HG03280 (cell line): Measurements from ENCODE around the gene ALOX15B.

Experiments
- ATAC-seq: cut with Tn5 transposase; IDR thresholded peaks from one replicate; pipeline ENCODE4 v1.9.1; 2021; ENCODE audit warnings: mild to moderate bottlenecking, moderate library complexity; ENCODE audit not compliant: unreplicated experiment

The ALOX15B gene

GRCh38 chr17:8039611-8040168 is 831 bp downstream of the ALOX15B start:
- no peak for ATAC-seq

GRCh38 chr17:8041249-8041928 is 2.5 kb downstream of the ALOX15B start:
- no peak for ATAC-seq

- no peak for ATAC-seq
Measured at GRCh38 chr17:8041979-8042378, 3.1 kb downstream of the ALOX15B start.

- no peak for ATAC-seq
Measured at GRCh38 chr17:8044819-8045810, 6.3 kb downstream of the ALOX15B start.

GRCh38 chr17:8046306-8046928 is 7.6 kb downstream of the ALOX15B start:
- no peak for ATAC-seq

- ATAC-seq: no peak
Measured at GRCh38 chr17:8046929-8047768, 8.3 kb downstream of the ALOX15B start.

- ATAC-seq: no peak
Measured at GRCh38 chr17:8047769-8048110, 8.9 kb downstream of the ALOX15B start.

- ATAC-seq: no peak
Measured at GRCh38 chr17:8048236-8048635, 9.4 kb downstream of the ALOX15B start.

GRCh38 chr17:8048736-8049135 is 9.9 kb downstream of the ALOX15B start:
- no peak for ATAC-seq

GRCh38 chr17:8051831-8052230 is 13.0 kb downstream of the ALOX15B start:
- ATAC-seq: no peak

- no peak for ATAC-seq
Measured at GRCh38 chr17:8052256-8053252, 13.7 kb downstream of the ALOX15B start.

GRCh38 chr17:8053600-8053999 is 14.7 kb downstream of the ALOX15B start:
- ATAC-seq: no peak

GRCh38 chr17:8055851-8056231 is 17.0 kb downstream of the ALOX15B start:
- no peak for ATAC-seq

- ATAC-seq: no peak
Measured at GRCh38 chr17:8056232-8056975, 17.5 kb downstream of the ALOX15B start.

- no peak for ATAC-seq
Measured at GRCh38 chr17:8056976-8057625, 18.2 kb downstream of the ALOX15B start.

- no peak for ATAC-seq
Measured at GRCh38 chr17:8057691-8058114, 18.8 kb downstream of the ALOX15B start.

- ATAC-seq: no peak
Measured at GRCh38 chr17:8059131-8059530, 20.3 kb downstream of the ALOX15B start.

GRCh38 chr17:8060274-8060673 is 21.4 kb downstream of the ALOX15B start:
- no peak for ATAC-seq
